GM19455 (cell line): Measurements from ENCODE around the gene RAD18.
A peak's percentile ranks its signal among the peaks of the same experiment; 100 is the strongest.

Experiments
- ATAC-seq: cut with Tn5 transposase; IDR thresholded peaks from one replicate; pipeline ENCODE4 v1.9.1; 2021; ENCODE audit not compliant: unreplicated experiment

Gene RAD18

GRCh38 chr3:8966150-8966819 is 3.0 kb upstream of the RAD18 start:
- ATAC-seq: no peak

- no peak for ATAC-seq
These were observed 1.4 kb upstream of the RAD18 start for GRCh38 chr3:8964436-8965370.

GRCh38 chr3:8962226-8962861 is 928 bp downstream of the RAD18 start:
- peak; percentile 1 for ATAC-seq

GRCh38 chr3:8959668-8960067 is 3.6 kb downstream of the RAD18 start:
- no peak for ATAC-seq

GRCh38 chr3:8954938-8955763 is 8.1 kb downstream of the RAD18 start:
- ATAC-seq: peak; percentile 82

- no peak for ATAC-seq
These were observed 10.0 kb downstream of the RAD18 start for GRCh38 chr3:8953313-8953712.

- no peak for ATAC-seq
These were observed 11.1 kb downstream of the RAD18 start for GRCh38 chr3:8952130-8952529.

GRCh38 chr3:8945890-8946600 is 17.2 kb downstream of the RAD18 start:
- ATAC-seq: no peak

- ATAC-seq: no peak
These were observed 20.4 kb downstream of the RAD18 start for GRCh38 chr3:8942746-8943488.

- ATAC-seq: no peak
These were observed 21.2 kb downstream of the RAD18 start for GRCh38 chr3:8942115-8942514.

- ATAC-seq: no peak
These were observed 25.3 kb downstream of the RAD18 start for GRCh38 chr3:8938021-8938420.

- ATAC-seq: no peak
These were observed 25.9 kb downstream of the RAD18 start for GRCh38 chr3:8937064-8938020.

GRCh38 chr3:8932507-8932906 is 30.8 kb downstream of the RAD18 start:
- ATAC-seq: no peak

GRCh38 chr3:8931342-8931741 is 31.9 kb downstream of the RAD18 start:
- no peak for ATAC-seq

GRCh38 chr3:8929860-8930259 is 33.4 kb downstream of the RAD18 start:
- no peak for ATAC-seq

- ATAC-seq: no peak
These were observed 48.8 kb downstream of the RAD18 start for GRCh38 chr3:8914491-8914890.

- ATAC-seq: no peak
These were observed 51.5 kb downstream of the RAD18 start for GRCh38 chr3:8911781-8912180.

GRCh38 chr3:8909160-8909559 is 54.1 kb downstream of the RAD18 start:
- no peak for ATAC-seq
